A549 (cell line): Measurements from ENCODE around the gene BEST4.

Experiments
- CTCF ChIP-seq: fragments of >200 bp; sonication (Bioruptor Twin); formaldehyde crosslinking; IDR thresholded peaks from 3 replicates; pipeline ENCODE4 v1.5.1; 2016
- HDAC2 ChIP-seq: fragments of 200-600 bp; sonication (generic); IDR thresholded peaks from 2 replicates; pipeline ENCODE4 v1.6.1; 2016
- KDM1A ChIP-seq: fragments of 200-600 bp; sonication (generic); IDR thresholded peaks from 2 replicates; pipeline ENCODE4 v1.6.1; 2016; ENCODE audit warnings: low read depth, mild to moderate bottlenecking
- MAFK ChIP-seq: fragments of 450-650 bp; IDR thresholded peaks from 2 replicates; pipeline ENCODE4 v1.6.1; 2014; ENCODE audit not compliant: partially characterized antibody
- MAZ ChIP-seq: fragments of 150-350 bp; IDR thresholded peaks from 2 replicates; pipeline ENCODE4 v1.6.1; 2014; ENCODE audit warnings: antibody characterized with exemption, low read depth, low read length, borderline replicate concordance
- NFE2L2 ChIP-seq: fragments of 150-350 bp; conservative IDR thresholded peaks from 2 replicates; pipeline ENCODE4 v1.6.1; 2014; ENCODE audit warnings: low read length
- POLR2A ChIP-seq: IDR thresholded peaks from 2 replicates; pipeline ENCODE4 v1.6.1; 2012; ENCODE audit warnings: mild to moderate bottlenecking, low read length
- SMC3 ChIP-seq: fragments of >200 bp; sonication (Bioruptor Twin); formaldehyde crosslinking; IDR thresholded peaks from 3 replicates; pipeline ENCODE4 v1.6.1; 2018; ENCODE audit warnings: inconsistent platforms

- no peak for TF ChIP-seq SMC3
- TF ChIP-seq MAZ = no peak
- no peak for TF ChIP-seq CTCF
- no peak for TF ChIP-seq HDAC2
- no peak for TF ChIP-seq KDM1A
- TF ChIP-seq POLR2A = no peak
- no peak for TF ChIP-seq MAFK
- TF ChIP-seq NFE2L2 = no peak
Observed at GRCh38 chr1:44829506-44830384, 41.8 kb upstream of the BEST4 start.
